Loucy (cell line): ENCODE data around the gene NGDN.

Source experiments
- H2AFZ ChIP-seq: fragments of 200-600 bp; sonication (generic); 2 replicates; pipeline ENCODE4 v1.6.0; 2016; ENCODE audit warnings: antibody characterized with exemption, mild to moderate bottlenecking, low read length, moderate library complexity
- H3F3A ChIP-seq: fragments of 200-600 bp; 2 replicates; pipeline ENCODE4 v1.6.0; 2016; ENCODE audit warnings: antibody characterized with exemption, low read depth, mild to moderate bottlenecking
- H3K27me3 ChIP-seq: fragments of 200-600 bp; sonication (generic); 2 replicates; pipeline ENCODE4 v1.6.1; 2014; ENCODE audit warnings: low read length, mild to moderate bottlenecking; ENCODE audit not compliant: insufficient read depth, poor library complexity, severe bottlenecking
- H3K36me3 ChIP-seq: fragments of 200-600 bp; sonication (generic); 2 replicates; pipeline ENCODE4 v1.6.1; 2016; ENCODE audit warnings: low read length; ENCODE audit not compliant: insufficient read depth
- H3K4me1 ChIP-seq: fragments of 200-600 bp; sonication (generic); 2 replicates; pipeline ENCODE4 v1.5.1; 2014; ENCODE audit warnings: low read length, mild to moderate bottlenecking; ENCODE audit not compliant: insufficient read depth, poor library complexity, severe bottlenecking
- H3K4me2 ChIP-seq: fragments of 200-600 bp; sonication (generic); 2 replicates; pipeline ENCODE4 v1.6.0; 2014; ENCODE audit warnings: antibody characterized with exemption, low read length, low read depth, mild to moderate bottlenecking; ENCODE audit not compliant: poor library complexity, severe bottlenecking
- H3K4me3 ChIP-seq: fragments of 200-600 bp; sonication (generic); 2 replicates; pipeline ENCODE4 v1.5.1; 2014; ENCODE audit warnings: low read length, mild to moderate bottlenecking, mixed read lengths; ENCODE audit not compliant: poor library complexity, severe bottlenecking
- H3K79me2 ChIP-seq: fragments of 200-600 bp; sonication (generic); 2 replicates; pipeline ENCODE4 v1.6.1; 2014; ENCODE audit warnings: low read length; ENCODE audit not compliant: insufficient read depth
- H3K9ac ChIP-seq: fragments of 200-600 bp; sonication (generic); 2 replicates; pipeline ENCODE4 v1.6.0; 2014; ENCODE audit warnings: mild to moderate bottlenecking, low read depth, low read length, moderate library complexity; ENCODE audit not compliant: poor library complexity, severe bottlenecking
- H3K9me2 ChIP-seq: fragments of 200-600 bp; sonication (generic); replicated peaks from 2 replicates; pipeline ENCODE4 v1.6.1; 2016; ENCODE audit warnings: low read depth, low read length, mixed read lengths
- H3K9me3 ChIP-seq: fragments of 200-600 bp; sonication (generic); 2 replicates; pipeline ENCODE4 v1.6.1; 2014; ENCODE audit warnings: mild to moderate bottlenecking, antibody characterized with exemption, low read length, low read depth; ENCODE audit not compliant: insufficient read depth
- H4K20me1 ChIP-seq: fragments of 200-600 bp; sonication (generic); 2 replicates; pipeline ENCODE4 v1.6.0; 2014; ENCODE audit warnings: antibody characterized with exemption, low read length, mild to moderate bottlenecking; ENCODE audit not compliant: insufficient read depth, poor library complexity, severe bottlenecking
- CTCF ChIP-seq: fragments of 200-600 bp; sonication (generic); conservative IDR thresholded peaks from 2 replicates; pipeline ENCODE4 v1.5.1; 2014; ENCODE audit warnings: mild to moderate bottlenecking, antibody characterized with exemption, low read length
- EZH2phosphoT487 ChIP-seq: fragments of 200-600 bp; IDR thresholded peaks from 2 replicates; pipeline ENCODE4 v1.6.1; 2018; ENCODE audit warnings: antibody characterized with exemption, mild to moderate bottlenecking, moderate library complexity, borderline replicate concordance

NGDN gene

GRCh38 chr14:23434488-23435222 is 34.8 kb upstream of the NGDN start:
- H2AFZ ChIP-seq, result no peak overlapping the region
- no peaks in the 10 kb centered on the region for H3K4me1 ChIP-seq
- H3K9ac ChIP-seq, result no peak overlapping the region
- no peaks in the 10 kb centered on the region for H3K27me3 ChIP-seq
- no peak overlapping the region for H3K4me2 ChIP-seq
- no peaks in the 10 kb centered on the region for H4K20me1 ChIP-seq
- no peaks in the 10 kb centered on the region for H3F3A ChIP-seq
- no peaks in the 10 kb centered on the region for H3K9me2 ChIP-seq
- H3K79me2 ChIP-seq, result no peaks in the 10 kb centered on the region
- TF ChIP-seq EZH2phosphoT487 (no peak), CTCF (no peak)
- no peaks in the 10 kb centered on the region for H3K36me3 ChIP-seq
- no peak overlapping the region for H3K4me3 ChIP-seq
- H3K9me3 ChIP-seq, result no peaks in the 10 kb centered on the region

- Histone ChIP-seq H3F3A (no peaks in the 10 kb centered on the region), H3K36me3 (no peaks in the 10 kb centered on the region), H2AFZ (no peak within 1 kb of the TSS), H3K4me2 (no peak within 1 kb of the TSS), H3K9ac (no peak within 1 kb of the TSS), H4K20me1 (no peaks in the 10 kb centered on the region), H3K9me3 (no peaks in the 10 kb centered on the region), H3K4me1 (no peaks in the 10 kb centered on the region), H3K9me2 (no peaks in the 10 kb centered on the region), H3K4me3 (no peak within 1 kb of the TSS), H3K27me3 (no peaks in the 10 kb centered on the region), H3K79me2 (no peaks in the 10 kb centered on the region)
- TF ChIP-seq EZH2phosphoT487 (no peak), CTCF (no peak)
These were observed 33.8 kb upstream of the NGDN start, which contains the start of gene MYH7 for GRCh38 chr14:23435543-23436326. MYH7 (minus strand) TSS chr14:23435660; CDS start chr14:23433732, 1,928 bp downstream.

GRCh38 chr14:23436327-23437132 is 33.0 kb upstream of the NGDN start:
- no peak overlapping the region for H2AFZ ChIP-seq
- no peaks in the 10 kb centered on the region for H3K36me3 ChIP-seq
- H4K20me1 ChIP-seq, result no peaks in the 10 kb centered on the region
- H3K27me3 ChIP-seq, result no peaks in the 10 kb centered on the region
- TF ChIP-seq EZH2phosphoT487, result no peak
- no peak for TF ChIP-seq CTCF
- no peaks in the 10 kb centered on the region for H3K79me2 ChIP-seq
- no peak overlapping the region for H3K4me2 ChIP-seq
- no peaks in the 10 kb centered on the region for H3K4me1 ChIP-seq
- H3F3A ChIP-seq, result no peaks in the 10 kb centered on the region
- H3K4me3 ChIP-seq, result no peak overlapping the region
- no peak overlapping the region for H3K9ac ChIP-seq
- no peaks in the 10 kb centered on the region for H3K9me2 ChIP-seq
- H3K9me3 ChIP-seq, result no peaks in the 10 kb centered on the region
